DMS 273 (cell line): Measurements from ENCODE around the gene EPN3.

ENCODE experiments used
- DNase-seq: peaks from one replicate; lab custom pipeline; 2025; ENCODE audit not compliant: unreplicated experiment; lab: John Stamatoyannopoulos, UW

The EPN3 gene

DNA sequence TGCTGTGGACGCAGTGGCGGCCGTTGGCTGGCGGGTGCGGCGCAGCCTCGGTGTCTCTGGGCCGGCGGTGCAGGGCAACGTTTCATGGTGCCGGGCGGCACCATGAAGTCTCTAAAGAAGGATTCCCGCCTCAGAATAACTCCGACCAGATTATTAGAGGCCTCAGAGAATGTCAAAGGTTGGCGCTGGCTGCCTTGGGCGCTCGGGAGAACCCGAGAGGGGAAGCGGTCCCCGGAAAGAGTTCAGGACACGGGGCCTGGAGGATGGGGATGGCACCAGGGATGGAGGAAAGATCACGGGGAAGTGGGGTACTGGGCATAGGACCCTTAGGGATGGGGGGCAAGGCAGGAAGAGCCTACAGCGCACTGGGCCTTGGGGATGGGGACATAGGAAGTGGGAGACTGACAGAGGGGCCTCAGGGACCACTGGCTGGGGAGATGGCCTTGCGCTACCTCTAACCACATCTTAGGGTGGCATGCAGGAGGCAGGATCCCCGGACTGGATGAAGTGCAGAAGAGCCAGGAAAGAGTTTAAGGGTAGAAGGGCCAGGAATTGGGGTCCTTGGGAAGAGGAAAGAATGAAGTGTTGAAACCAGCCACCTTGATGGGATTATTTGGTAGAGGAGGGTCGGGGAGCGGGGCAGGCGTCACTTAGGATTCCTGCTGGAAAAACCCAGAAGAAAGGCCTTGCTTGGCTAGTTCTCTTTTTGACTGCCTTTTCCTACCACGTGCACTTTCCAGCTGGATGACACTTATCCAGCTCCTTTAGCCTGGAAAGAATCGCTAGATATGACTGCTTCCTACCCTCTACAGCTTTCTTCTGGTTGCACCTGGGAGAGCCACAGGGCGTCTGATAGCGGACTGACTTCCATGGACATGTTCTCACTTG, 23.7 kb upstream of the EPN3 start:
- DNase-seq, result no peak

DNA sequence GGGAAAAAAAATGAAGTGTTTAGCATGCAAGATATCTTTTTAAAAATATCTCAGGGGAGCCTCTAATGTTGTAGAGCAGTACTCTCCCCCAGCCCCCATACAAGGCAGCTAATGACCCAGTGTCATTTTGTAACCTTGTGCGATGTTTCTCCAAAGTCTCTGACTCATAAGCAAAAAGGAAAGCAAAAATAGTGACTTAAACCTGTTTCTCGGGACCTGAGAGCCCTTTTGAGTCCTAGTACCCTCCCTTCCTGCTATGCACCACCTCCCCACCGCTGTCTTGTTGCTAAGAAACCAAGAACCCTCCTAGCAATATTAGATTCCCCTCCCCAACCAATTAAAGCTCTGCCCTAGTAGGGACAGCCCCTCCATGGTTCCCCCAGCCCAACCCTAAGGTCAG, 21.5 kb upstream of the EPN3 start:
- DNase-seq, result peak; percentile 44

DNA sequence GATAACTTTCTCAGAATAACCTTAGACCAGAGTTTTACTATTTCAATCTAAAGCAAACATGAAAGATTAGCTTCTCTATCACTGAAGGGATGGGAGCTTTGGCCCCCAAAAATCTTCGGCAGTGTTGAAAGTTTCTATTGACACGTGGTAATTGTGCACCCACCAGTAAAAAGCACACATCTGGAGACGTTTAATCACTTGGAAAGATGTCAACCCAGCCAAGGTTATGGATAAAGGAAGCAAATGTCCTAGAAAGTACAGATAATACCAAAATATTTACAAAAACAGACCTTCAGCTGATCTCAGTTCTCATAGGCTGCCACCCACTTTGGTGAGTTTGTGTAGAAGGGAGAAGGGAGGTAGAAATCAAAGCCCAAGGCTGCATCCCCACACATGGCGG, 19.0 kb upstream of the EPN3 start:
- no peak for DNase-seq

DNA sequence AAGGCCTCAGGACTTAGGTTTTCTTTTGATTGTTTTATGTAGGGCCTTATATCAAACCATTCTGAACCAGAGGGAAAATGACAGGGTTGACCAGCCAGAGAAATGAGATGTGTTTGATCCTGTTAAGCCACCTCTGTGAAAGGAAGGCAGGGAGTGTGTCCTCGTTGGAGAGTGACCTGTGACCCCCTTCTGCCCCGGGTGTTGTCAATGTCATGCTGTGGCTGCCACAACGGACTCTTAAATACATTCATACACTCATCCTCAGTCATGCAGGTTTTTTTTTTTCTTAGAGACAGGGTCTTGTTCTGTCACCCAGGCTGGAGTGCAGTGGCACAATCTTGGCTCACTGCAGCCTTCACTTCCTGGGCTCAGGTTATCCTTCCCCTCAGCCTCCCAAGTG, 18.1 kb upstream of the EPN3 start:
- DNase-seq, result no peak

DNA sequence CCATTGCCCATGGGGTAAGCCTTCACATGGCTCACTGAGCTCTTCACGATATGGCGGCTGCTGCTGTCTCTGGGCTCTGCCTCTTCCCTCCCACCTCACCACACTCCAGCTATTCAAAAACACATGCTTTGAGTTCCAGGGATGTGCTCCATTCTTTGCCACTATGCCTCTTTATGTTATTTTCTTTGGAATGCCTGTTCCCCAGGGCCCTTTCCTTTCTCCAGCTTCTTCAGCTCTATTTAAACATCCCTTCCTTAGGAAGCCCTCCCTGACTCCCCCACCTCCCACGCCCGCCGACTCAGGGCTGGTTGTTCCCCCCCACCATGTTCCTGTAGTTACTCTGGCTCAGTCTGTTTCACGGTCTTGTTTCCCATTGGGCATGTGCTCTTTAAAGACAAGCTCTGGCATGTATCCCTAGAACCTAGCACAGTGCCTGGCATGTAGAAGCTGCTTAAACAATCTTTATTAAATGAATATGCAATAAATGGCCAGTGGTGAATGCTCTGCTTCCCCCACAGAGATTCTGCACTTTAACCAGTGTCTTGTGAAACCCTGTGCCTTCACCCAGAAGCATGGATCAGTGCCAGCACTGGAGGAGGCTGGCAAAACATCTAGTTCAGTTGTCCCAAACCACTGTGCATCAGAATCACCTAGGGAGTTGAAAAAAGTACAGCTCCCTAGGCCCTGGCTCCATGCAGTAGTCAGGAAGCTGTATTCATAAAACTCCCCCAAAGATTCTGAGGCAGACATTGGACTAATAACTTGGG, 17.4 kb upstream of the EPN3 start:
- no peak for DNase-seq

DNA sequence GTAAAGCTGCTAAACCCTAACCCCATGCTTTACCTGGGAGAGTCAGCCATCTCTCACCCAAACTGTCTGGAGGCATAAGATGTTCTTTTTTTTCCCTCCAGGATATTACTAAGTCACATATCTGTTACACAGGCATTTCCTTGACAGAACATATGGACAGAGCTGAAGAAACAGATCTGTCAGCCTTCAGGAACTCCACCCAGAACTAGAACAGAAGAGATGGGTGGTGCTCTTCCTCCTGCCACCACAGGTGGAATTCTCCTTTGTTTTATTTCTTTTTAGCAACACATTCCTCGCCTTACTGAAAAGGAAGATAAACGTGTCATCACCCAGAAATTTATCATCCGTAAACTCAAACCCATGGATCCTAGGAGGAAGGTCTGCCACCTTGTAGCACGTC, 15.5 kb upstream of the EPN3 start:
- no peak for DNase-seq

DNA sequence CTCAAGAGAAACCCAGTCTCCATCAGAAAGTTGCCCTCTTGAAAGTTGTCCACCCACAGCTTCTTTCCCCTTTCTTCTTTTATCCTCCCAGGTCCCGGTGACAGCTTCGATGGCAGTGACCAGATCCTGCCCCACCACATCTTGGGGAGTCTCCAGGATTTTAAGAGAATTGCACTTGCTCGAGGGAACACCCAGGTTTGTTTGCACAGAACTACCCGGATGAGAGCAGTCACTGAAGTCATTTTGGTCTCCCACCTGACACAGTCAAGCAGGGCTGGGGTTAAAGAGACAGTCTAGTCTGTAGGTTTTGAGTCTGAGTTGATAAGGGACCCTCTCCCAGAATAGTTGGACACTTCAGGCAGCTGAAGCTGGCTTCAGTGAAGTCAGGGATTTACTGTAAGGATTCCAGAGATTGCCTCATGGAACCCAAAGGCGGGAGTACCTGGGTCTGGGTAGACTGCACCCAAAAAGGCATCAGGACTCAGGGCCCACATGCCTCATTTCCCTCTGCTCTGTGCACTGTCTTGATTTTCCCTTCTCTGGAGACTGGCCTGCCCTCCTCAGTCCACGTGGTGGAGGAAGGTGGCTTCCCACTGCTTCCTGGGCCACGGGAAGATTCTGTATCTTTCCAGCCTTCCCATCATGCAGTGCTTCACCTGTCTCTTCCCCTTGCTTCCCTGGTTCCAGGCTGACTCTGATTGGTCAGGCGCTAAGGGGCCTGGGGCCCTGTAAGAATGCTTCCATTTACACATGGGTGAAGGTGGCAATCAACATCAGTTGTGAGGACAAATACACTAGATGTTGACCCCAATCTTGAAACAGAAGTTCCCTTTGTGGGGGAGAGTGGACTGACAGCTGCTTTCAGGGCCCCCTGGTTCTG, 14.8 kb upstream of the EPN3 start:
- no peak for DNase-seq

DNA sequence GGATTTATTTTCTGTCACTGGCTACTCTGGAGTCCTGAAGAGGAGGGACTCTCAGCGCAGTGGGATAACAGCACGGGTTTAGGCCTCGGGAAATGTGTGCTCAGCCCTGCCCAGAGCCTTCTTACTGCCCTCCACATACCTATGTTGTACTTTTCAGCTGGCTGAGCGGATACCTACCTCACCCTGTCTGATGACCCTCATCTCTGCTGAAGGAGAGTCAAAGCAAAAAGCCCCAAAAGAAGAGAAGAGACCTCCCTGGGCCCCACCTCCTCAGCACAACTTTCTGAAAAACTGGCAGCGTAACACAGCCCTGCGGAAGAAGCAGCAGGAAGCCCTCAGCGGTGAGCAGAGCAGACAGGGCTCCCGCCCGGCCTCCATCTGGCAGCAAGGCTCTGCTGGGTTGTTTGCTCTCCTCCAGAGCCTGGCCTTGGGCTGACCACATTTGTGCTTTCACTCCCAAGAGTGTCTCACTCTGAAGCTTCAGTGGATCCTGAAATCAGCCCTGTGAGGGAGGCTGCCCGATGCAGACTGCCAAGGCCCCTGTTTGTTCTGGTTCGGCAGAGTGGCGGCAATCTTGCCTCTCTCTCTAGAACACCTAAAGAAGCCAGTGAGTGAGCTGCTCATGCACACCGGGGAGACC, 14.0 kb upstream of the EPN3 start:
- peak; percentile 71 for DNase-seq

DNA sequence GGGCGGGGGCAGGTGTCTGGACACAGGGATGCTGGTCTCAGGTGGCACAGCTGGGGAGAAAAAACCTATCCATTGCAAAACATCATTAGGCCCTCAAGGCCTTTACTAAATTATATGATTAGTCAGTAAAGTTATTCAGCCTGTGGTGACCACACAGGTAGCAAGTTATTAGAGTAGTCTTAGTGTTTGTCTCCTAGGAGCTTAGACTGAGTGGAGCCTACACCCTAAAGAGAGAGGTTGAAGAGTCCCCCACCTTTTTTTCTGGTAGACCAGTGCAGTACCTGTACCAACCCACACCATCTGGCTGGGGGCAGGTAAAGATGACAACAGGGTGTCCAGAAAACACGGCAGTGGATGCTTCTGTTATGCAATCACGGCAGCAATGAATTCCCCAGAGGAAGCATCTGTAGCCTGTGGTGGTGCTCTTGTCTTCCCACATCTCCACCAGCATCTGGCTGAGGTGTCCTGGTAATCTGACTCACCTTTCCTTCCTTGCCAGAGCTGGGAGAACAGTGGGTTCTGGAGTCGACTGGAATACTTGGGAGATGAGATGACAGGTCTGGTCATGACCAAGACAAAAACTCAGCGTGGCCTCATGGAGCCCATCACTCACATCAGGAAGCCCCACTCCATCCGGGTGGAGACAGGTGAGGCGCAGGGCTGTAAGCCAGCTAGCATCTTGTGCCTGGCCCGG, 13.2 kb upstream of the EPN3 start:
- DNase-seq, result no peak

DNA sequence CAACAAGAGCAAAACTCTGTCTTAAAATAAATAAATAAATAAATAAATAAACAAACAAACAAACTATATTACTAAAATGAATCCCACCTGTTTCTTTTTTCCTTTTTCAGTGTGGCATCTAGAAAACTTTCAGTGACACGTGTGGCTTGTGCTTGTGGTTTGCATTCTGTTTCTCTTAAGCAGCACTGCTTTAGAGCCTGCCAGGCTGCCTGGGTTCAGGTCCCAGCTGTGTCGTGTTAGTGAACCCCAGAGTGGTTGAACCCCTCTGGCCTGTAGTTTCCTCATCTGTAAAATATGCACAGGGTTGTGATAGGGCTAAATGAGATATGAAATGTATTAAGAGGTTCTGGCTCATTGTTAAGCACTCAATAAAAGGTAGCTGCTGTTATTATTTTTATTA, 12.1 kb upstream of the EPN3 start:
- no peak for DNase-seq

DNA sequence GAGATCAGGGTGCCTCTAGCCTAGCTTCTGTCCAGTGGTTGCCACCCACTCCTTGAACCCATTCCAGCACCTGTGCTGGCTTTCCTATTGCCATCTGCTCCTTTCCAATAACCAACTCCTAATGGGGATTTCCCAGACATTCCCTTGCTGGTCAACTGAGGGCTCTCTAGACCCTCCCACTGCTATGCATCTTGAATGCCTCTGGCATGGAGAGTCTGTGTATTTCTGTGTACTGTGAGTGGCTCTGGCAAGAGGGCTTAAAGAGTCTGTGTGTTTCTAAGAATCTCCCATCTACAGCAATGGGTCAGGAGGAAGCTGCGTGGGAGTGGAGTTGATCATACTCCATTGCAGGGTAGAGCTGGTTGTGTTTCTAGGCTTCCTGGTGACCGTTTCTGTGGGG, 11.0 kb upstream of the EPN3 start:
- no peak for DNase-seq

DNA sequence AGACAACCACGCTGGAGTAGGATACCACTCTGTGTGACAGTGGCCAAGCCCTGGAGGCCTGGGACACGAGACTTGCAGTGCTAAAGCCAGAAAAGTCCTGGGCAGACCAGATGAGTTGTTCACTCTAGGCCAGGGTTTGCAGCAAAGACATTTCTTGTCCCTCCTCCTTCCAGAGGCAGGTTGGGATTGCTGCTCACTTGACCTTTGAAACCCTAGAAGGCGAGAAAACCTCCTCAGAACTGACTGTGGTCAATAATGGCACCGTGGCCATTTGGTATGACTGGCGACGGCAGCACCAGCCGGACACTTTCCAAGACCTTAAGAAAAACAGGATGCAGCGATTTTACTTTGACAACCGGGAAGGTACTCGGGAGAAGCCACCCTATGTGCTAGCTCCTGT, 9.8 kb upstream of the EPN3 start:
- no peak for DNase-seq

DNA sequence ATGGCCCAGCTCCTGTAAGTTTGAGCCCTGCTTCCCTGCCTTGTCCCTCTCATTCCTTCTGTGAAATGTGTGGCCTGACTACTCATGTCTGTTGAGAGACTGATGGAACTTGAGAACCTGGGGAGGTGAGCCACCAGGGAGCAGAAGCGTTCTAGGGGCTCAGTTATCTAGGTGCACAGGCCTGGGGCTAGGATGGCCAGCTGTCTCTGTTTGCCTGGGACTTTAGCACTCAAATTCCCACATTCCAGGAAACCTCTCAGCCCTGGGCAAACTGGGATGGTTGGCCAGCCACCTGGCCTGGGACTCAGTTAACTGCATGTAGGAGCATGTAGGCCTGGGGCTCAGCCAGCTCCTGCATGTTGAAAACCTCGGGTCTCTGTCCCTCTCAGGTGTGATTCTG, 9.3 kb upstream of the EPN3 start:
- DNase-seq, result peak; percentile 46

DNA sequence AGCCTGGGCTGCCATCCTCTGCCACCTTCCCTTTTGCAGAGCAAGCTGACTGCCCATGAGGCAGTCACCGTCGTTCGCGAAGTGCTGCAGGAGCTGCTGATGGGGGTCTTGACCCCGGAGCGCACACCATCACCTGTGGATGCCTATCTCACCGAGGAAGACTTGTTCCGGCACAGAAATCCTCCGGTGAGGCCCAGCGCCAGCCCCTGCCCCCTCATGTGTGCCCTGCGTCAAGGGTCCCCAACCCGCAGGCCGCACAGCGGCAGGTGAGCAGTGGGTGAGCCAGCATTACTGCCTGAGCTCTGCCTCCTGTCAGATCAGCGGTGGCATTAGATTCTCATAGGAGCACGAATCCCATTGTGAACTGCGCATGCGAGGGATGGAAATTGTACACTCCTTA, 7.7 kb upstream of the EPN3 start:
- no peak for DNase-seq

DNA sequence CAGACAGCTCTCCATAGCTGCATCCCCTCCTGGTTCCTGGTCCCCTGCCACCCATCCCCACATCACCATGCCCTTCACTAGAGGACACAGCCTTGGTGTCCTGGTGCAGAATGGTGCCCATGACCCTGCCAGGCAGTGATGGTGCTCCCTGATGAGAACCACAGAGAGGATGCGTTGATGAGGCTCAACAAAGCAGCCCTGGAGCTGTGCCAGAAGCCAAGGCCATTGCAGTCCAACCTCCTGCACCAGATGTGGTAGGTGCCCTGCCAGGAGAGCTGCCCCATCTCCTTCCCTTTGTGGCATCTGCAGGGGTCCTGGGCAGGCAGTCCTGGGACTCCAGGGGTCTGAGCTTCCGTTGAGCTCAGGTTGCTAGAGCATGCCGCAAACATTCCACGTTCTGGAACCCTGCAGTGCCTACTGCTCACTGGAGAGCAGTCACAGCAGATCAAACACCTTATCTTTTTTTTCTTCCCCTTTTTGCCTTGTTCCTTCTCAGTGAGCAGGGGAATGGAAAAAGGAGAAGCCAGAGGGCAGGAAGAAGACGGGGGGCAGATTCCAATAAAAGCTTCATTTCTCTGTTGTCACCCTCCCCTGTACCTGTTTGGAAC, 5.3 kb upstream of the EPN3 start:
- no peak for DNase-seq

DNA sequence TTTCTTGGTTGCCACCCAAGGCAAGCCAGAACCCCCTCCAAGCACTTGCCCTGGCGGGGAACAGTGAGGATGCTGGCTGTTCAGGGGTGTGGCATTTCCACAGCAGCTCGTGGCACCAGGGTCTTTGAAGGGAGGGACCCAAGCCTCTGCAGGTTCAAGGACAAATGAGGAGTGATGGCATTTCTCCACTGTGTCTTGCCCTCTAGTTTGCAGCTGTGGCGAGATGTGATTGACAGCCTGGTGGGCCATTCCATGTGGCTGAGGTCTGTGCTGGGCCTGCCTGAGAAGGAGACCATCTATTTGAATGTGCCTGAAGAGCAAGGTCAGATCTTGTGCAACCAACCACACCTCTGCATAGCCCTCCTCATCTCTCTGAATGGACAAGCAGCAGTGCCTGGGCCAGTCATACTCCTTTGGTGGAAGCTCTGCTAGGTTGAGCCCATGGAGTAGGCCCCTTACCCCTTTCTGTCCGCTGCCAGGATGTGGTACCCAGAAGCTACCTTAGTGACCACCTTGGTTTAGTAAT, 4.5 kb upstream of the EPN3 start:
- DNase-seq, result no peak

DNA sequence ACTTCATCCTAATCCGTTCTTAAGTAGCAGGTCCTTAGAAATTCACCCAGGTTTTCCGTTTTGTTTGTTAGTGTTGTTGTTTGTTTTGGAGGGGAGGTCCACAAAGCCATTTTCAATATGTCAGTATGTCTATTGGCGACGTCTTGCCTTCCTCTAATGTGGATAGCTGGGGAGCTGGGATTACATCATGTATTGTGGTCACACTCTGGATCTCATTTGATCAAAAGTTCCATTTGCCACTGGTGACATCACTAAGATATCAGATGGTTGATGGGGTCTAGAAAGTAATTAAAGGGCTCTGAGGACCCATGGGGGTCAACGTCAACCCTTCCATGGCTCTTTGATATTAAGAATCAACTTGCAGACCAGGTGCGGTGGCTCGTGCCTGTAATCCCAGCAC, 2.7 kb upstream of the EPN3 start:
- DNase-seq, result no peak

DNA sequence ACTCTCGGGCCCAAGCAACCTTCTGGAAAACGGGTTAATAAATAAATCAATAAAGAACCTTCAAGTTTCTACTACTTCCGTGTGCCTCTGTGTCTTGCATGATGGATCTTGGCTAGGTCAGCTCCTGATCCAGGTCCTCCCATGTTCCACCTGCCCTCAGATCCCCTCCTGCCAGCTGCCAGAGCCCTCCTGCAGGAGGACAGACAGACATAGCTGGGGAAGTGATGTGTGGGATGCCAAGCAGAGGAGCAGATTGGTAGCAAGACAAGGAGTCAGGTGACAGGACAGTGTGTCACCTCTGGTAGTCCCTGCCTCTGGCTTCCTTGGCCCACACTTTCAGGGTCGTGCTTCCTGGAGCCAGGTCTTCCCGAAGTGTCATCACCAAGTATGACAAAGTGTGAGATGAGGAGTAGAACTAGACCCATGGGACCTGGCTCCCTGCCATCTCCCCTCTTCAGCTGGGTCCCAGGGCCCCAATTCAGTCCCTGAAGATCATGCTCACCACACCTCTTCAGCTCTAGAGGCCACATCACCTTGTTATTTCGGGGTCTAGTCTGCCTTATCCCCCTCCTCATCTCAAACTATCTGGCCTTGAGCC, 1.0 kb upstream of the EPN3 start:
- no peak for DNase-seq

DNA sequence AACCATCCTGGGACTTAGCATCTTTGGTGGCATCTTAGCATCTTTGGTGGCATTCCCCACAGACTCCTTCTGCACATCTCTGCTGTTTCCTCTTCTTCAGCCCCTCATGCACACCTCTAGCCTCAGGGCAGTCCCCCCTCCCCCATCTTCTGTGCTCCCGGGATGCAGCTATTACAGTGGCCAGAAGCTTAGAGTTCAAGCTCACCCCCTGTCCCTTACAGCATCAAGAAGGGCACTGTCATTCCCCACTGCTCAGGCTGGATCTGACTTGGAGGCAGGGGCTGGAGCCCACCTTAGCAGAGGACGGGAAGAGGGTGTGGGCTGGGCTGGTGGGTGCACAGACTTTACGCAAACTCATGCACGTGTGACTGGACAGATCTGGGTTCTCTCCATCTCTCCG, 650 bp downstream of the EPN3 start:
- no peak for DNase-seq
